Panc1 (cell line): Measurements from ENCODE around the gene TRIM66. TPM values are rescaled to one million over a fixed set of nuclear protein-coding genes. Genes with fewer than 3 reads are reported as not detected.

Source experiments
- ATAC-seq: fragments of 200-7000 bp; cut with Tn5 transposase; 2 replicates; pipeline ENCODE4 v1.9.1; 2020; ENCODE audit warnings: mild to moderate bottlenecking, moderate library complexity
- BruUV-seq: library from RNA; stranded (reverse); fragments of 400-500 nt; replicated peaks from 2 replicates; lab custom pipeline; 2021; lab: Mats Ljungman, UMichigan
- CTCF ChIA-PET: fragments of 300-600 bp; sonication (Branson Sonifier 250); formaldehyde crosslinking; loops from one replicate; lab custom pipeline; 2022; ENCODE audit warnings: antibody characterized with exemption; lab: Charles Lee
- POLR2A ChIA-PET: fragments of 300-600 bp; sonication (Branson Sonifier 250); formaldehyde crosslinking; loops from one replicate; lab custom pipeline; 2022; ENCODE audit warnings: antibody characterized with exemption; lab: Charles Lee
- DNase-seq: peaks from one replicate; pipeline ENCODE4 v3.0.0-alpha.2; 2010; ENCODE audit warnings: low read depth, low spot score
- H3K27ac ChIP-seq: 2 replicates; pipeline ENCODE4 v1.5.1; 2011; ENCODE audit warnings: mild to moderate bottlenecking, low read length, inconsistent platforms
- H3K27me3 ChIP-seq: fragments of 200-500 bp; sonication (Bioruptor generic); 2 replicates; pipeline ENCODE4 v1.6.0; 2014; ENCODE audit warnings: low read length, inconsistent platforms; ENCODE audit not compliant: control insufficient read depth, insufficient read depth
- H3K36me3 ChIP-seq: fragments of 200-500 bp; sonication (Bioruptor generic); 2 replicates; pipeline ENCODE4 v1.5.1; 2014; ENCODE audit warnings: inconsistent platforms, mild to moderate bottlenecking, low read length, moderate library complexity; ENCODE audit not compliant: control insufficient read depth, insufficient read depth
- H3K4me1 ChIP-seq: 2 replicates; pipeline ENCODE4 v1.5.1; 2011; ENCODE audit warnings: inconsistent platforms, mild to moderate bottlenecking, low read length, moderate library complexity; ENCODE audit not compliant: control insufficient read depth, insufficient read depth
- H3K4me3 ChIP-seq, 2 experiments: 2 replicates each; pipeline ENCODE4 v1.5.1; 2011 to 2012; ENCODE audit warnings: low read depth in 2 of 2, low read length in 2 of 2, mild to moderate bottlenecking in 2 of 2, inconsistent platforms in 1 of 2, moderate library complexity in 1 of 2
- H3K9me3 ChIP-seq: fragments of 200-500 bp; sonication (Bioruptor generic); 2 replicates; pipeline ENCODE4 v1.5.1; 2014; ENCODE audit warnings: low read depth, mild to moderate bottlenecking, inconsistent platforms, low read length, moderate library complexity; ENCODE audit not compliant: control insufficient read depth, insufficient read depth
- POLR2AphosphoS5 ChIP-seq: IDR thresholded peaks from 2 replicates; pipeline ENCODE4 v1.6.1; 2012; ENCODE audit warnings: mild to moderate bottlenecking, low read depth, low read length, moderate library complexity
- REST ChIP-seq, 2 experiments: IDR thresholded peaks; 2 replicates each; pipeline ENCODE4 v1.6.1; 2011 to 2012; ENCODE audit warnings: low read depth in 2 of 2, control low read depth in 1 of 2, low read length in 1 of 2, mild to moderate bottlenecking in 1 of 2, moderate library complexity in 1 of 2; ENCODE audit not compliant: insufficient read depth in 1 of 2
- SIN3A ChIP-seq: IDR thresholded peaks from 2 replicates; pipeline ENCODE4 v1.6.1; 2012; ENCODE audit warnings: low read depth, mild to moderate bottlenecking, low read length, moderate library complexity, borderline replicate concordance; ENCODE audit not compliant: insufficient read depth
- TCF7L2 ChIP-seq: IDR thresholded peaks from 2 replicates; pipeline ENCODE4 v1.6.1; 2011; ENCODE audit warnings: mild to moderate bottlenecking, low read depth, low read length, inconsistent platforms
- in situ Hi-C: cut with HindIII; loops from 2 replicates; pipeline ENCODE4 v1.10.0; 2016; ENCODE audit warnings: low sequenced_read_pairs, low pct_unique_long_range_greater_than_20kb
- intact Hi-C: fragments of 100-400 bp; cut with micrococcal nuclease; formaldehyde crosslinking; loops from one replicate; pipeline ENCODE4 v1.10.0; 2022; ENCODE audit not compliant: unreplicated experiment
- total RNA-seq: library from RNA; stranded (reverse); gene quantifications from one replicate; pipeline ENCODE4 v1.2.1, GENCODE V29; 2021; ENCODE audit not compliant: unreplicated experiment
- TF ChIP-seq, protein P1 (sequence below): fragments of 450-650 bp; IDR thresholded peaks from 2 replicates; pipeline ENCODE4 v1.5.1; 2017; ENCODE audit warnings: mild to moderate bottlenecking

The TRIM66 gene
- total RNA-seq, 1 experiment from 2014 or later, result 30.4 TPM

DNA sequence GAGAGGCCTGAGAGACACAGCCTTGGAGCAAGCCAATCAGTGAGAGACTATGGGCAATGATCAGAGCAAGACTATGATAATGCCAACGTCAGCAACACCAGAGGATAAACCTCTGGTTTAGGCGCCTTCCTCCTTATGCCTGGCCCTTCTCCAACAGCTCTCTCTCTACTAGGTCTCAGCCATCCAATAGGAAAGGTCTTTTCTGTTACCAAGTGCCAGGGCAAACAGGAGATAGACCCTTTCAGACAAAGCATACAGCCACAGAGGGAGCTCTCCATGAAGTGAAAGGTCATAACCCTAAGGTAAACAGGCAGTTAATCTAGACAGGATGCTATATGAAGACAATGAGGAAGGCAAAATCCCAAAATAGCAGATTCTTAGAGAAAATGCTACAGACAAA, 98.0 kb downstream of the TRIM66 start:
- Histone ChIP-seq H3K27me3 (peaks cover 5% of the 10 kb centered on the region; the same call in 1 of the 2 replicates), H3K4me1 (no peaks in the 10 kb centered on the region), H3K36me3 (no peaks in the 10 kb centered on the region), H3K27ac (no peak overlapping the region), H3K9me3 (no peaks in the 10 kb centered on the region), H3K4me3 (no peak overlapping the region)
- in situ Hi-C loops, result no loop called here
- CTCF ChIA-PET, result no interaction called here
- TF ChIP-seq SIN3A, result no peak
- TF ChIP-seq, protein P1, sequence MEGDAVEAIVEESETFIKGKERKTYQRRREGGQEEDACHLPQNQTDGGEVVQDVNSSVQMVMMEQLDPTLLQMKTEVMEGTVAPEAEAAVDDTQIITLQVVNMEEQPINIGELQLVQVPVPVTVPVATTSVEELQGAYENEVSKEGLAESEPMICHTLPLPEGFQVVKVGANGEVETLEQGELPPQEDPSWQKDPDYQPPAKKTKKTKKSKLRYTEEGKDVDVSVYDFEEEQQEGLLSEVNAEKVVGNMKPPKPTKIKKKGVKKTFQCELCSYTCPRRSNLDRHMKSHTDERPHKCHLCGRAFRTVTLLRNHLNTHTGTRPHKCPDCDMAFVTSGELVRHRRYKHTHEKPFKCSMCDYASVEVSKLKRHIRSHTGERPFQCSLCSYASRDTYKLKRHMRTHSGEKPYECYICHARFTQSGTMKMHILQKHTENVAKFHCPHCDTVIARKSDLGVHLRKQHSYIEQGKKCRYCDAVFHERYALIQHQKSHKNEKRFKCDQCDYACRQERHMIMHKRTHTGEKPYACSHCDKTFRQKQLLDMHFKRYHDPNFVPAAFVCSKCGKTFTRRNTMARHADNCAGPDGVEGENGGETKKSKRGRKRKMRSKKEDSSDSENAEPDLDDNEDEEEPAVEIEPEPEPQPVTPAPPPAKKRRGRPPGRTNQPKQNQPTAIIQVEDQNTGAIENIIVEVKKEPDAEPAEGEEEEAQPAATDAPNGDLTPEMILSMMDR, result no peak
- TF ChIP-seq REST (IDR thresholded peaks at IDR 0.05; ENCODE audit: insufficient read depth in 1 of 2, low read depth in 2 of 2, low read length in 1 of 2), result no peak
- TF ChIP-seq POLR2AphosphoS5, result no peak
- no peak for TF ChIP-seq TCF7L2
- POLR2A ChIA-PET, result interaction anchor here (0.6 kb wide), 1 partner anchor 104 kb away, joined by 3 read pairs; no protein-coding TSS in a partner anchor
- no TSS peak for BruUV-seq
- ATAC-seq (peak; percentile 41; the same call in 1 of the 2 replicates), DNase-seq (no peak)
- intact Hi-C loops, result no loop called here

- H3K36me3 ChIP-seq, result no peaks in the 10 kb centered on the region
- no peak overlapping the region for H3K27ac ChIP-seq
- no TSS peak for BruUV-seq
- ATAC-seq (peak; percentile 49; the same call in 1 of the 2 replicates), DNase-seq (no peak)
- no peak overlapping the region for H3K4me3 ChIP-seq
- no peaks in the 10 kb centered on the region for H3K9me3 ChIP-seq
- no peaks in the 10 kb centered on the region for H3K4me1 ChIP-seq
- intact Hi-C loops (no loop called here), in situ Hi-C loops (no loop called here)
- CTCF ChIA-PET, result no interaction called here
- POLR2A ChIA-PET, result interaction anchor here (0.6 kb wide), 1 partner anchor 104 kb away, joined by 3 read pairs; no protein-coding TSS in a partner anchor
- H3K27me3 ChIP-seq, result peaks cover 5% of the 10 kb centered on the region; the same call in 1 of the 2 replicates
- no peak for TF ChIP-seq POLR2AphosphoS5
- no peak for TF ChIP-seq SIN3A
- TF ChIP-seq REST (IDR thresholded peaks at IDR 0.05; ENCODE audit: insufficient read depth in 1 of 2, low read depth in 2 of 2, low read length in 1 of 2), result no peak
- TF ChIP-seq, protein P1, result no peak
- TF ChIP-seq TCF7L2, result no peak
Observed at GRCh38 chr11:8584082-8584481, 98.4 kb downstream of the TRIM66 start.
